Body of pancreas (tissue), 4 donors: ENCODE data around the gene UGT1A8. TPM values are rescaled to one million over a fixed set of nuclear protein-coding genes. Genes with fewer than 3 reads are reported as not detected.

Source experiments
- ATAC-seq: fragments of 150-250 bp; one replicate; pipeline ENCODE4 v1.9.1; 2016
- DNase-seq, 4 donors: peaks; one replicate each; pipeline ENCODE4 v3.0.0-alpha.2; 2019
- H3K27ac ChIP-seq, 4 donors: fragments of 200-600 bp; sonication (generic); 1 replicate in 3 of 4; 2 replicates in 1 of 4; pipeline versions ENCODE4 v1.5.1 to v1.6.1; 2016 to 2019; ENCODE audit warnings: mild to moderate bottlenecking in 1 of 4, mixed read lengths in 1 of 4, moderate library complexity in 1 of 4
- H3K27me3 ChIP-seq, 2 donors: fragments of 200-600 bp; sonication (generic); one replicate each; pipeline ENCODE4 v1.6.0; 2016; ENCODE audit warnings: mild to moderate bottlenecking in 1 of 2
- H3K36me3 ChIP-seq, 2 donors: fragments of 200-600 bp; sonication (generic); replicated peaks in 1 of 2; 2 replicates each; pipeline ENCODE4 v1.5.1; 2016; ENCODE audit warnings: low read depth in 2 of 2; ENCODE audit not compliant: insufficient read depth in 1 of 2
- H3K4me1 ChIP-seq: fragments of 200-600 bp; sonication (generic); one replicate; pipeline ENCODE4 v1.6.0; 2016
- H3K4me3 ChIP-seq, 2 donors: fragments of 200-600 bp; sonication (generic); 1 replicate in 1 of 2; 2 replicates in 1 of 2; pipeline ENCODE4 v1.5.1; 2016 to 2019
- H3K9me3 ChIP-seq, 3 donors: fragments of 200-600 bp; sonication (generic); 1 replicate in 2 of 3; 2 replicates in 1 of 3; pipeline ENCODE4 v1.5.1; 2016
- POLR2A ChIP-seq, 3 donors: fragments of 450-650 bp; IDR thresholded peaks; one replicate each; pipeline ENCODE4 v1.6.1; 2016; ENCODE audit warnings: antibody characterized with exemption in 3 of 3, mild to moderate bottlenecking in 2 of 3
- WGBS, 2 donors: methylation state at CpG; one replicate each; pipeline ENCODE4 v1.1.5; 2017; 5-methylcytosine and 5-hydroxymethylcytosine counted together
- intact Hi-C: fragments of 100-400 bp; cut with DNase I; formaldehyde crosslinking; loops from one replicate; pipeline ENCODE4 v1.15.1; 2023
- total RNA-seq, 2 donors: library from RNA; depleted of rRNA; stranded (reverse); fragments of >200 nt; gene quantifications; one replicate each; pipeline ENCODE4 v1.1.0, GENCODE V29; 2016
- TF ChIP-seq, protein P1 (sequence below), 7 experiments: fragments of 450-650 bp in 4 of 7; fragments of 200-600 bp in 3 of 7; sonication (generic) in 3 of 7; IDR thresholded peaks; one replicate each; pipeline ENCODE4 v1.5.1; 2016 to 2019; ENCODE audit warnings: antibody characterized with exemption in 7 of 7

UGT1A8 gene
- total RNA-seq, 2 donors from 2014 or later, result not detected

DNA sequence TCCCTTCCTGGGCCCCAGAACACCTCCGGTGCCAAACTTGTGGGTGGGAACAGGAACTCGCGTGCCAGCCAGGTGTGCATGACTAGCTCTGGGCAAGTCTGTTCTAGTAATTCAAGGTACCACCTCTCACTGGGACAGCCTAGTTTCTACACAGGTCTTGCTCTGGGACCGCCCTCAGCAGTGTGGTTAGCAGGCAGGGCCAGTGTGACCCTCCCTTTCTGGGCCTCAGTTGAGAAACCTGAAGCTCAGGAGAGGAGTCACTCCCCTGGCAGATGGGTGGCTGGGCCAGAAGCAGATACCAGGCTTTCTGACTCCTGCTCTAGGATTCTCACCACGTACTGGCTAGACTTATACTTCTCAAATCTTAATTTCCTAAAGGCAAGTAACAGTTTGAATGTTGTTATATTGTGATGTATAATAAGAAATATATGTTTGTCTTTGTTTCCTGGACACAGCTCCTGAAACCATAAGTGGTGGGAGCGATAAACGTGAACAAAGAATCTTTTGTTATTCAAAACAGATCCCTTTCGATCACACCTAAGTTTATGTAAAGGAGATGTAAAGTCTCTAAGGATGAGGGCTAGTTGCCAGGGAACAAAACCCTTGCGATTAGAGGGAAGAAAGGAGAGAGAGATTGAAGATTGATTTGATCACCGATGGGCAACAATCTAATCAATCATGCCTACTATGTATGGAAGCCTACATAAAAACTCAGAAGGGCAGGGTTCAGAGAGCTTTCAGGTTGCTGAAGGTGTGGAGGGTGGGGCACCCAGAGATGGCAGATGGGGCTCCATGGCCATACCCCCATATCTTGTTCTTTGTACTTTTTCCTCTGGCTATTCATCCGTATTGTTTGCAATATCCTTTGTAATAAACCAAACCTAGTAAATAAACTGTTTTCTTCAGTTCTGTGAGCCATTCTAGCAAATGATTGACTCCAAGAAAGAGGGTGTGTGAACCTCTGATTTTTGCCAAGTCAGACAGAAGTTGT lies 74.3 kb downstream of the UGT1A8 start:
- intact Hi-C loops, result no loop called here
- H3K9me3 ChIP-seq, result no peaks in the 10 kb centered on the region
- WGBS, 2 donors, result 83 to 94% methylated on average over 9 to 11 of the region's 11 CpGs
- H3K4me3 ChIP-seq, result no peak overlapping the region
- no peaks in the 10 kb centered on the region for H3K27me3 ChIP-seq
- no peak for DNase-seq
- TF ChIP-seq, protein P1, sequence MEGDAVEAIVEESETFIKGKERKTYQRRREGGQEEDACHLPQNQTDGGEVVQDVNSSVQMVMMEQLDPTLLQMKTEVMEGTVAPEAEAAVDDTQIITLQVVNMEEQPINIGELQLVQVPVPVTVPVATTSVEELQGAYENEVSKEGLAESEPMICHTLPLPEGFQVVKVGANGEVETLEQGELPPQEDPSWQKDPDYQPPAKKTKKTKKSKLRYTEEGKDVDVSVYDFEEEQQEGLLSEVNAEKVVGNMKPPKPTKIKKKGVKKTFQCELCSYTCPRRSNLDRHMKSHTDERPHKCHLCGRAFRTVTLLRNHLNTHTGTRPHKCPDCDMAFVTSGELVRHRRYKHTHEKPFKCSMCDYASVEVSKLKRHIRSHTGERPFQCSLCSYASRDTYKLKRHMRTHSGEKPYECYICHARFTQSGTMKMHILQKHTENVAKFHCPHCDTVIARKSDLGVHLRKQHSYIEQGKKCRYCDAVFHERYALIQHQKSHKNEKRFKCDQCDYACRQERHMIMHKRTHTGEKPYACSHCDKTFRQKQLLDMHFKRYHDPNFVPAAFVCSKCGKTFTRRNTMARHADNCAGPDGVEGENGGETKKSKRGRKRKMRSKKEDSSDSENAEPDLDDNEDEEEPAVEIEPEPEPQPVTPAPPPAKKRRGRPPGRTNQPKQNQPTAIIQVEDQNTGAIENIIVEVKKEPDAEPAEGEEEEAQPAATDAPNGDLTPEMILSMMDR (IDR thresholded peaks at IDR 0.05), result no peak
- TF ChIP-seq POLR2A (IDR thresholded peaks at IDR 0.05), result no peak
- no peaks in the 10 kb centered on the region for H3K36me3 ChIP-seq
- no peak overlapping the region for H3K27ac ChIP-seq
- no peak for ATAC-seq
- H3K4me1 ChIP-seq, result peaks cover 17% of the 10 kb centered on the region

DNA sequence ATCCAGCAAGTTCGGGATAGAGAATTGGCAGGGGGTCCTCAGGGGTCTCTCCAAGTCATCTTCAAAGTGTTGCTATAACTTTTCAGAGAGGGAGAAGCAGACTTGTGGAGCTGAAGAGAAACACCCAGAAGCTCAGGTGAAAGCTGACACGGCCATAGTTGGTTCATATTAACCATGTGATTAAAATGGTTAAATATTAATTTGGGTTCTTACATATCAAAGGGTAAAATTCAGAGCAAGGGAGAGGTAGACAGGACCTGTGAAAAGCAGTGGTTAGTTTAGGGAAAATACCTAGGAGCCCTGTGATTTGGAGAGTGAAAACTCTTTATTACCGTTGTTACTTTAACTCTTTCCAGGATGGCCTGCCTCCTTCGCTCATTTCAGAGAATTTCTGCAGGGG lies 75.2 kb downstream of the UGT1A8 start, which contains the start of gene UGT1A6:
Gene UGT1A6 (plus strand): TSS at position 243 of the 400 bp plus-strand sequence. CDS start 115 bp downstream, at position 358.
- H3K4me1 ChIP-seq, result peaks cover 17% of the 10 kb centered on the region
- peak in 1 of 4 donors; percentile 41 for DNase-seq
- TF ChIP-seq, protein P1 (IDR thresholded peaks at IDR 0.05), result no peak
- no peak for TF ChIP-seq POLR2A (IDR thresholded peaks at IDR 0.05)
- H3K36me3 ChIP-seq, result no peaks in the 10 kb centered on the region
- intact Hi-C loops, result no loop called here
- H3K9me3 ChIP-seq, result no peaks in the 10 kb centered on the region
- WGBS, 2 donors, result 48 to 50% methylated on average over 4 of the region's 4 CpGs
- H3K4me3 ChIP-seq, result no peak within 1 kb of the TSS
- peak; percentile 86 for ATAC-seq
- no peak within 1 kb of the TSS for H3K27ac ChIP-seq
- no peaks in the 10 kb centered on the region for H3K27me3 ChIP-seq

DNA sequence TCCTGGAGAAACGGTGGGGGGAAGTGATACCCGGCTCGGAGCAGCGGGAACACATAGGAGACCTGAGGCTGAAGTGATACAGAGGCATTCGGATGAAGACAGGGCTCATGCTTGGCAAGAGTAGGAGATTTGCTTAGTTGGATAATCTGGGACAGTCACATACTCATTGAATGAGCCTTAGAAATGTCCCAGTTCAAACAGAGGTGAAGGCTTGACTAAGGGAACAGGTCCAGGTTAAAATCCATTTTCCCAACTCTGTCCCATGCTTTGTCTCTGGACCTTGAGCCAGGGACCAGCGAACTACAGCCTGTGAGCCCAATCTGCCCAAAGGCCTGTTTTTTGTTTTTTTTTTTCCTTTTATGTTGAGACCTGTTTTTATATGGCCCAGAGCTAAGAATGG lies 76.5 kb downstream of the UGT1A8 start:
- intact Hi-C loops, result no loop called here
- Histone ChIP-seq H3K4me3 (no peak overlapping the region), H3K27ac (no peak overlapping the region)

DNA sequence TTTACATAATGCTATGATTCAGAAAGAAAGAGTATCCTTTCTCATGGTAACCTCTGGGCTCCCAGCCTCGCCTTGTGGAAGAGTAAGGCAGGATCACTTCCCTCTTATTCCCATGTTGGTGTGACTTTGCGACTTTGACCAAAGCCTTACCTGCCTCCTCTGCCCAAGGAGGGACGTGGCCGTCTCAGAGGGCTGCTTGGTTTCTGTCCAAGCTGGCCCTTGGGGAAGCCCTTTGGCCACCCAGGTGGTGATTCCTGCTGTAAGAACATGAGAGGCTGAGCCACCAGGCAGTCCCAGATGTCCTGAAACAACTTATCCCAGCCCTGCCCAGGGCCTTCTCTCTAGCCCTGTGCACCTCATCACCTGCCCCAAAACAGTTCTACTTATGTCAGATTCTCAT lies 81.3 kb downstream of the UGT1A8 start:
- 88 to 96% methylated on average over 4 of the region's 4 CpGs for WGBS, 2 donors
- Histone ChIP-seq H3K36me3 (no peaks in the 10 kb centered on the region), H3K27me3 (no peaks in the 10 kb centered on the region), H3K4me1 (peaks cover 11% of the 10 kb centered on the region), H3K27ac (no peak overlapping the region), H3K4me3 (no peak overlapping the region), H3K9me3 (no peaks in the 10 kb centered on the region)
- intact Hi-C loops, result no loop called here
- ATAC-seq (no peak), DNase-seq (no peak)
- no peak for TF ChIP-seq POLR2A (IDR thresholded peaks at IDR 0.05)
- TF ChIP-seq, protein P1 (IDR thresholded peaks at IDR 0.05), result no peak

More for the DNA sequence above, 76.5 kb downstream of the UGT1A8 start:
- no peak for DNase-seq
- no peak for TF ChIP-seq POLR2A (IDR thresholded peaks at IDR 0.05)
- TF ChIP-seq, protein P1 (IDR thresholded peaks at IDR 0.05), result no peak
- H3K27me3 ChIP-seq, result no peaks in the 10 kb centered on the region
- ATAC-seq, result no peak
- H3K9me3 ChIP-seq, result no peaks in the 10 kb centered on the region
- peaks cover 17% of the 10 kb centered on the region for H3K4me1 ChIP-seq
- H3K36me3 ChIP-seq, result no peaks in the 10 kb centered on the region
- WGBS, 2 donors, result 74 to 80% methylated on average over 6 of the region's 6 CpGs
